HEK293 (cell line): ENCODE measurements around the gene NPRL2.
A peak's percentile ranks its signal among the peaks of the same experiment; 100 is the strongest.

ENCODE experiments used
- FEZF1 ChIP-seq: fragments of 450-650 bp; formaldehyde crosslinking; IDR thresholded peaks from 2 replicates; pipeline ENCODE4 v1.5.1; 2016; ENCODE audit warnings: missing biosample characterization, missing genetic modification characterization
- GLIS2 ChIP-seq: fragments of 450-650 bp; formaldehyde crosslinking; IDR thresholded peaks from 2 replicates; pipeline ENCODE4 v1.5.1; 2016; ENCODE audit warnings: missing biosample characterization, missing genetic modification characterization
- INSM2 ChIP-seq: fragments of 450-650 bp; formaldehyde crosslinking; IDR thresholded peaks from 2 replicates; pipeline ENCODE4 v1.5.1; 2016; ENCODE audit warnings: missing biosample characterization, missing genetic modification characterization
- KLF10 ChIP-seq: fragments of 450-650 bp; IDR thresholded peaks from 2 replicates; pipeline ENCODE4 v1.5.1; 2018; ENCODE audit warnings: missing biosample characterization, mild to moderate bottlenecking, missing genetic modification characterization
- OSR2 ChIP-seq: fragments of 450-650 bp; formaldehyde crosslinking; IDR thresholded peaks from 2 replicates; pipeline ENCODE4 v1.5.1; 2016; ENCODE audit warnings: missing biosample characterization, missing genetic modification characterization
- TRIM28 ChIP-seq: IDR thresholded peaks from 2 replicates; pipeline ENCODE4 v1.6.1; 2011; ENCODE audit warnings: low read length, control low read depth, borderline replicate concordance
- ZBTB1 ChIP-seq: fragments of 450-650 bp; formaldehyde crosslinking; IDR thresholded peaks from 2 replicates; pipeline ENCODE4 v1.5.1; 2016; ENCODE audit warnings: missing biosample characterization, missing genetic modification characterization
- ZBTB11 ChIP-seq: fragments of 450-650 bp; formaldehyde crosslinking; conservative IDR thresholded peaks from 2 replicates; pipeline ENCODE4 v1.5.1; 2016; ENCODE audit warnings: low read depth, missing biosample characterization, missing genetic modification characterization
- ZBTB26 ChIP-seq: fragments of 450-650 bp; formaldehyde crosslinking; optimal IDR thresholded peaks from 2 replicates; pipeline ENCODE3; 2016; ENCODE audit warnings: missing biosample characterization, mild to moderate bottlenecking, missing genetic modification characterization
- ZBTB44 ChIP-seq: fragments of 450-650 bp; IDR thresholded peaks from 2 replicates; pipeline ENCODE4 v1.5.1; 2018; ENCODE audit warnings: missing biosample characterization, mild to moderate bottlenecking, missing genetic modification characterization
- ZFHX2 ChIP-seq: fragments of 450-650 bp; formaldehyde crosslinking; conservative IDR thresholded peaks from 2 replicates; pipeline ENCODE4 v1.5.1; 2016; ENCODE audit warnings: missing biosample characterization, missing genetic modification characterization
- ZFP69B ChIP-seq: fragments of 450-650 bp; formaldehyde crosslinking; IDR thresholded peaks from 2 replicates; pipeline ENCODE4 v1.5.1; 2016; ENCODE audit warnings: missing biosample characterization, missing genetic modification characterization
- ZNF133 ChIP-seq: fragments of 450-650 bp; formaldehyde crosslinking; IDR thresholded peaks from 2 replicates; pipeline ENCODE4 v1.5.1; 2016; ENCODE audit warnings: missing biosample characterization, missing genetic modification characterization
- ZNF155 ChIP-seq: fragments of 450-650 bp; formaldehyde crosslinking; IDR thresholded peaks from 2 replicates; pipeline ENCODE4 v1.5.1; 2016; ENCODE audit warnings: missing biosample characterization, missing genetic modification characterization
- ZNF174 ChIP-seq: fragments of 450-650 bp; formaldehyde crosslinking; IDR thresholded peaks from 2 replicates; pipeline ENCODE4 v1.5.0; 2017; ENCODE audit warnings: missing biosample characterization, mild to moderate bottlenecking, missing genetic modification characterization
- ZNF248 ChIP-seq: fragments of 450-650 bp; formaldehyde crosslinking; IDR thresholded peaks from 2 replicates; pipeline ENCODE4 v1.5.1; 2017; ENCODE audit warnings: missing biosample characterization, missing genetic modification characterization
- ZNF391 ChIP-seq: fragments of 450-650 bp; formaldehyde crosslinking; IDR thresholded peaks from 2 replicates; pipeline ENCODE4 v1.5.1; 2016; ENCODE audit warnings: low read depth, missing biosample characterization, missing genetic modification characterization, borderline replicate concordance
- ZNF423 ChIP-seq: fragments of 450-650 bp; formaldehyde crosslinking; IDR thresholded peaks from 2 replicates; pipeline ENCODE4 v1.5.1; 2016; ENCODE audit warnings: missing biosample characterization, missing genetic modification characterization
- ZNF501 ChIP-seq: fragments of 450-650 bp; formaldehyde crosslinking; IDR thresholded peaks from 2 replicates; pipeline ENCODE4 v1.5.1; 2016; ENCODE audit warnings: missing biosample characterization, missing genetic modification characterization
- ZNF600 ChIP-seq: fragments of 450-650 bp; formaldehyde crosslinking; IDR thresholded peaks from 2 replicates; pipeline ENCODE4 v1.5.1; 2016; ENCODE audit warnings: missing biosample characterization, missing genetic modification characterization
- ZNF645 ChIP-seq: fragments of 450-650 bp; formaldehyde crosslinking; IDR thresholded peaks from 2 replicates; pipeline ENCODE4; 2016; ENCODE audit warnings: missing biosample characterization, missing genetic modification characterization
- ZNF660 ChIP-seq: fragments of 450-650 bp; IDR thresholded peaks from 2 replicates; pipeline ENCODE4 v1.5.1; 2018; ENCODE audit warnings: missing biosample characterization, mild to moderate bottlenecking, missing genetic modification characterization
- ZNF677 ChIP-seq: fragments of 450-650 bp; IDR thresholded peaks from 2 replicates; pipeline ENCODE4 v1.5.0; 2018; ENCODE audit warnings: missing biosample characterization, mild to moderate bottlenecking, missing genetic modification characterization, moderate library complexity
- ZNF692 ChIP-seq: fragments of 450-650 bp; formaldehyde crosslinking; IDR thresholded peaks from 2 replicates; pipeline ENCODE4 v1.5.1; 2016; ENCODE audit warnings: missing biosample characterization, missing genetic modification characterization
- ZNF701 ChIP-seq: fragments of 450-650 bp; formaldehyde crosslinking; IDR thresholded peaks from 2 replicates; pipeline ENCODE4 v1.5.1; 2016; ENCODE audit warnings: missing biosample characterization, missing genetic modification characterization
- ZNF843 ChIP-seq: fragments of 450-650 bp; formaldehyde crosslinking; IDR thresholded peaks from 2 replicates; pipeline ENCODE4 v1.5.1; 2016; ENCODE audit warnings: missing biosample characterization, missing genetic modification characterization
- ZSCAN30 ChIP-seq: fragments of 450-650 bp; IDR thresholded peaks from 2 replicates; pipeline ENCODE4 v1.5.1; 2018; ENCODE audit warnings: missing biosample characterization, mild to moderate bottlenecking, missing genetic modification characterization, moderate library complexity

NPRL2 gene

GRCh38 chr3:50298836-50299637 lies 51.5 kb downstream of the NPRL2 start, which contains the start of the genes HYAL3 and NAA80 (continued):
- TF ChIP-seq ZNF645 (tag by site-specific recombination) (no peak), ZNF692 (tag by site-specific recombination) (peak; percentile 50; the same call in 1 of the 2 replicates), ZBTB26 (tag by site-specific recombination) (peak; percentile 85), FEZF1 (tag by site-specific recombination) (0 out of 2 replicates have a peak, but pooled peaks have one; percentile 38), ZNF677 (tag by site-specific recombination) (no peak), ZFP69B (tag by site-specific recombination) (peak; percentile 30; the same call in 1 of the 2 replicates), KLF10 (peak; percentile 85), ZBTB1 (tag by site-specific recombination) (peak; percentile 50; the same call in 1 of the 2 replicates), ZNF248 (tag by site-specific recombination) (no peak), GLIS2 (tag by site-specific recombination) (peak; percentile 98), OSR2 (tag by site-specific recombination) (no peak), ZNF391 (peak; percentile 80; the same call in 1 of the 2 replicates), ZNF660 (tag by site-specific recombination) (no peak), ZNF133 (tag by site-specific recombination) (peak; percentile 60; the same call in 1 of the 2 replicates), ZNF600 (tag by site-specific recombination) (peak; percentile 97), TRIM28 (peak; percentile 62; the same call in 1 of the 2 replicates), ZSCAN30 (tag by site-specific recombination) (no peak; the same call in 1 of the 2 replicates), INSM2 (tag by site-specific recombination) (0 out of 2 replicates have a peak, but pooled peaks have one; percentile 40), ZNF701 (tag by site-specific recombination) (no peak), ZBTB44 (tag by site-specific recombination) (no peak), ZFHX2 (tag by site-specific recombination) (0 out of 2 replicates have a peak, but pooled peaks have one; percentile 8), ZNF501 (peak; percentile 87), ZNF155 (tag by site-specific recombination) (no peak), ZBTB11 (tag by site-specific recombination) (peak; percentile 14; the same call in 1 of the 2 replicates), ZNF423 (tag by site-specific recombination) (peak; percentile 62; the same call in 1 of the 2 replicates), ZNF174 (tag by site-specific recombination) (no peak), ZNF843 (tag by site-specific recombination) (no peak)
